SW480 (cell line): ENCODE measurements around the gene DUSP23.
A peak's percentile ranks its signal among the peaks of the same experiment; 100 is the strongest.

Experiments used
- DNase-seq: peaks from one replicate; pipeline ENCODE4 v3.0.0-alpha.2; 2016; ENCODE audit warnings: low spot score

DUSP23 gene

DNA sequence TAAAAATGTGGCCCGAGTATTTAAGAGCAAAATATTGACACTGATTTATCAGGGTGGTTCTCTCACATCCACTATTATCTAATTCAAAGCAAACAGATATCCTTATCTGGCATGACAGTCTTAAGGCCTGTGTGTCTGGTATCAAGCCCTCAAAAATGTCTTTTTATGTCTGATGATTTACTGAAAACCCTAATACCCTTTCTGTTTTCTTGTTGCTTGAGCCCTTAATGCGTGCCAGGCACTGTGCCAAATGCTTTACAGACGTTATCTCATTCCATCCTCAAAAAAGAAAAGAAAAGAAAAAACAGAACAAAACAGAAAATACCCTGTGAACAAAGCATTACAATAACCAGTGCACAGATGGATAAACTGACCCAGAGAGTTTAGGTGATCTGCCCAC lies 5.7 kb downstream of the DUSP23 start:
- DNase-seq: no peak

DNA sequence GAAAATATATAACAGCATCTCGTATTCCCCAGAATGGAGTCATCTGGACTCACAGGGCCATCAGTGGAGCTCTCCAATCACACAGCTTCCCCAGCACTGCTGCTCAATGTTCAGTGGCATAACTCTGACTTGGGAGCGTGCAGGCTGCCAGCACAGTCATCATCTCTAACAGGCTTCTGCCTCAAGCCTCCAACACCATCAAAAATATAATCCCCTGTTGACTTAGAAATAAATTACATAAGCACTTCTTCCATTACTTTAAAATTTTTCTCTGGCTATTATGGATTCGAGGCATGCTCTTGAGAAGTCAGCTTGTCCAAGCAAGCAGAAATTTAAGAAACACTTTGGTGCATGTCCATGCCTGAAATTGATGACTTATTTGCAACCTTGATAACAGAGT lies 6.2 kb downstream of the DUSP23 start:
- DNase-seq: no peak

DNA sequence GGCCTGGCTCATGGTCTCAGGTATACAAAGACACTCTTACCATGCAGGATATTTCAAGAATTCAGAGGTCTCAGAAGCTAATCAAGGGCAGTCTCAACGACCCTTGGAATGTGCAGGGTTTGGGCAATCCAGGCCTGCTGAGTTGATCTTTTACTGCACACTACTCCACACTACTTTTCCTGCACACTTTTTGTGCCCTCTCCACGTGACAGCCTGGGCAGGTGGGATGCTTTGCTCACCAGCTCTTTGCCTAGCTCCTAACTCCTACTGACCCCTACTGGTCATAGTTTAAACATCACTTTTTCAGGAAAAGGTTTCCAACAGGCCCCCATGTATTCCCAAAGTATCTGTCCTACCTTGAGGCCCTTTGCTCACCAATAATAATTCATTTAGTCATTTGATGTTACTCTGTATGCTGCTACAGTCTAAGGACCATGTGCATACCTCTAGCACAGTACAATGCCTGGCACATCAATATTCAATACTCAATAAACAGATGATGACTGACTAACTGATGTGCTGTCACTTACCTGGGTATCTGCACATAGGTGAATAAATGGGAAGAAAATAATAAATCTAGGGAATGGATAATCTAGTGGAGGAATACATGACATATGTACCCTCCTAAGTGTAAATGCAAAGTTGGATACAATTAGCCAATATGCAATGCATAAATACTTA lies 9.6 kb downstream of the DUSP23 start:
- peak; percentile 27 for DNase-seq

DNA sequence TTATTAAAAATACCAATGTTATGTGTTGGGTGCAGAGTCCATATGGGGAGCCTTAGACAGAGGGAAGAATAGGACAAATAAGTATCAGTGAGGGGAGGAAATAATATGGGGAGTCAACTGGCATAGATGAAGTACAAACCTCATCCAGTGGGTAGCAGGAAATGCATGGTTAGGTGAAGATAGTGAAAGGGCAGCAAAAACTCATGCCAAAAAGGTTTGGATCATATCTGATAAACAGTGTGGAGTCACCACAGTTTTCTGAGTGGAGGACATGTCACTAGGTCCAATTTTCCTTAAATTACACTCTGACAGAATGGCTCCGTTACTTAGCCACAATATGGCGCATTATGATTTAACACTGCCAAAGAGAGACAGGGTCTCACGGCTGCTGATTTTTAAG lies 10.3 kb downstream of the DUSP23 start:
- DNase-seq: no peak

DNA sequence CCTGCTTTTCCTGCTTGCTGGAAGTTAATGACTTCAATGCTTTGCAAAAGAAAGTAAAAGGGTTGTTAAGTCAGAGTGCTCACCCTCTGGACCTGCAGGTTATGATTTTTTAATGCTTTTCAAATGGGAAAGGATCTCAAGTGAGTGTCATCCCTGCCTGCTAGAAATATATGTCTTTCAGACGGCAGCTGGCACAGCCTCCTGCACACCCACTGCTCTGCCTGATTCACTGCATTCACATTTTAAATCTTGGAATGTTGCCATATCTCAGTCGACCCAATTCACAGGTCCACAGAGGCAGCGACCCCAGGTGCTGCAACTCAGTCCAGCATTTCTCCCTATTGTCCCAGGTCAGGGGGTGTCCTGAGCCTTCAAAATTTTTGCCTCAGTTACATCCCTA lies 10.7 kb downstream of the DUSP23 start:
- DNase-seq: no peak

DNA sequence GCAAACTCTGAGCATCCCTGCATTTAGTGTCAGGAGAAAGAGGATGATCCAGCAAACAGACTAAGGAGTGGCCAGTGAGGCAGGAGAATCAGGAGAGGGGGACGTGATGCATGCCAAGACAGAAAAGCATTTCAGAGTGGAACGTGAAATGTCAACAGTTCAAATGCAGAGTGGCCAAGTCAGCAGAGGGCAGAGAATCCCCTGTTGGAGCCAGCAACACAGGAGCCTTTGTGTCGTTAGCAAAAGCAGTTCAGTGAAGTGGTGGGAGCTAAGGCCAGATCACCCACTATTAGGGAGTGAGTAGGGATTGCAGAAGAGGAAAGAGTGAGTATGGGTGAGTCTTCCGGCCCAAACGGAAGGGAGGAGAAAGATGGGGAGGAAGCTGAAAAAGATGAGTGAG lies 14.8 kb downstream of the DUSP23 start:
- no peak for DNase-seq

DNA sequence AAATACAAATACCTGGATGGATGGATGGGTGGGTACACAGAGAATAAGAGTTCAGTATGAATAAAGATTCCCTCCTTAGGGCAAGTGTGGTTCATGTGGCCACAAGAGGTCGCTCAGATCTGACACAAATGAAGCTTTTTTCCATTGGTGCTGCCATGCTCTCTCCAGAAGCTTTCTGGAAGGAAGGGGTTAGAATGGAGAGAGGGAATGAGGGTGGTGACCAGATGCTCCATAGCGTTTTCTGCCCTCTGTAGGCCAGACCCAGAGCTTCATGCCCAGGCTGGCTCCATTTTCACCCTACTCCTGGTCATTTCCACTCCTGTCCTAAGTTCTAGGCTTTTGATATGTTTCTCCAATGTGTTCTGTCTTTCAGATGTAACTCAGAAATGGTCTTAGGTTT lies 18.1 kb downstream of the DUSP23 start:
- DNase-seq: peak; percentile 89

DNA sequence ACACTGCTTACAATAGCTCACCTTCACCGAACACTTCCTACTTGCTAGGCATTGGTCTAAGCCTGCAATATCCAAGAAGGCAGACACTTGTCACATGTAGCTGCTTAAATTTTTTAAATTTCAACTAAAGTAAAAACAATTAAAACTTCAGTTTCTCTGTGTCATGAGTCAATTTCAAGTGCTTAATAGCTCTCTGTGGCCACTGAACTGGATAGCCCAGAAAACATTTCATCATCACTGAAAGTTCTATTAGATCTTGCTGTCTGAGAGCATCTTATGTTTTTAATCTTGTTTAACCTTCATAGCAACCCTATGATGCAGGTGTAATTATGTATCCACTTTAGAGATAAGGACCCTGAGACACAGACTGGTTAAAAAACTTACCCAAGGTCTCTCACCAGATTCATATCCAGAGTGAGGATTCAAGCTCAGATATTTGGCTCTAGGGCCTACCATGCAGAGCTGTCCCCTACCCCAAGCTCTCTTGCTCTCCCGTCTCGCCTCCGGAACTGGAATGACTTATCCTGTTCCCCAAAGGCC lies 18.8 kb downstream of the DUSP23 start:
- no peak for DNase-seq

DNA sequence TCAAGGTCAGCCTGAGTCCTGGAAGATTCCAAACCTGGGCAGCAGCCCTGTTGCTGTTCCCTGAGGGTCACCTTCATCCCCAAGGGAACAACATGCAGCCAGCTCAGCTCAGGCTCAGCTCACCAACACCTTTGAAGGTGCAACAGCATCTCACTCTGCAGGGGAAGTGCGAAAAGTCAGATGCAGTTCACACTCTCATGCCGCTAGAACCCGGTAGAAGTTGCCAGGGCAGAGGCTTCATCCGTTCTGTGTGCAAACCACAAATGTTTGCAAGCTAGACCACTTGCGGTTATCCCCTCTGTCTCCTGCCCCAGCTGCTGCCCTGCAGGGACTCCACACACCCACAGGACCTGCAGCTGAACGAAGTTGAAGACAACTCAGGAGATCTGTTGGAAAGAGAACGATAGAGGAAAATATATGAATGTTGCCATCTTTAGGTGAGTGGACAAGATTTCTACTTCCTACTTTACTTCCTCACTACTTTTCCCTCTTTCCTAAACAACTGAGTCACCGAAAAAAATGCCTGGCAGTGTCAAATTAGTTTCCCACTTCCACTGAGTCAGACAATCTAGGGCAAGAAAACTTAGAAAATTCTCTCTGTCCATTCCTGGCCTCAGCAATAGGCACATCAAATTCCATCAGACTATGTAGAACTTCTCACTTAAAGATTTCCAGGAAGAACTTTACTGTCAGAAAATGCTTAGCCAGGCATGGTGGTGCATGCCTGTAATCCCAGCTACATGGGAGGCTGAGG lies 19.6 kb downstream of the DUSP23 start:
- DNase-seq: no peak

DNA sequence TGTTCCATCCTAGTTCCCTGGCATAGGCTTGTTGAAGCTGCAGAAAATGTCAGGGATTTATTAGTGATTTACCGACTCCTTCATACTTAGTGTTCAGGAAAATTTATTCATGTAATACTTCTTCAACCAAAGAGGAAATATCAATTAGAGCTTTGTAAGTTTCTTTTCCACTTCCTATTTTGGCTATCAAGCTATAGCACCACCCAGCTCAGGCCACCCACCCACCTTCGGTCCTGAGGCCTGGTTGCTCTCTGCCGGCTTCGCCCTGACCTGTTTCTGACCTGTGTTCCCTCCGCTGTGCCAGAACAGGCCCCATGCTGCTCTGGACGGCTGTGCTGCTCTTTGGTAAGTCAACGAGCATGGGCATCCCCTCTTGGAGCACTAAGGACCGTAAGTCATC lies 21.3 kb downstream of the DUSP23 start, which contains the start of gene FCRL6:
FCRL6 (plus strand) TSS at position 250 of the 400 bp plus-strand sequence; CDS start at position 315, 65 bp downstream.
- no peak for DNase-seq

DNA sequence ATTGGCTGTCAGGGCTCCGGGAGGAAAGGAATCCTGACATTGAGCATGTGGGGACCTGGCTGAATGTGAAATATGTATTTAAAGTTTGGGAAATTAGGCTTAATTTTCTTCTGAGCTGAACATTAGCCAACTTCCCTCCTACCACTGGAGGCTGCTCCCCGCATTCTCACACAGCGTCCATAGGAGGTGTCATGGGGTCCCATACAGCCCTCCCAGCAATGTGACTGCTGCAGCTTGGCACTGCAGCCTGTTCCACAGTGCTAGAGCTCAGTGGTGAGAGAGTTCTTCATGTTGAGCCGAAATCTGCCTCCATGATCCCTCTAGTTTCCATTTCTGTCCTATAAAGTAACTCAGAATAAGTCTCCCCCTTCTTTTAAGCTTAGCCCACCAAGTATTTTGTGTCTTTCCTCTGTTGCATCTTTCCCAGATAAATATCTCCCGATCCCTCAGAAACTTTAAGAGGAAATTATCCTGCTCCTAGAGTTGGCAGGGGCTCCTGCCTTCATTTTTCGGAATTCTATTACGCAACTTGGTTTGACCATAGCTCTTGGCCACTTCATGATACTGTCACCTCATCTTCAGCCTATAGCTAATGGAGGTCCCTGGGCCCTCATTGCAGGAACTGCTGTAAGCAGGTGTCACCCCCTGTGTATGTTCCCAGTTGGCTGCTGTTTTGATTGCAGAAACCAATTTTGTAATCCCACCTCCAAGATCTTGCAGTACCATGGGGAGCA lies 23.4 kb downstream of the DUSP23 start:
- DNase-seq: no peak

DNA sequence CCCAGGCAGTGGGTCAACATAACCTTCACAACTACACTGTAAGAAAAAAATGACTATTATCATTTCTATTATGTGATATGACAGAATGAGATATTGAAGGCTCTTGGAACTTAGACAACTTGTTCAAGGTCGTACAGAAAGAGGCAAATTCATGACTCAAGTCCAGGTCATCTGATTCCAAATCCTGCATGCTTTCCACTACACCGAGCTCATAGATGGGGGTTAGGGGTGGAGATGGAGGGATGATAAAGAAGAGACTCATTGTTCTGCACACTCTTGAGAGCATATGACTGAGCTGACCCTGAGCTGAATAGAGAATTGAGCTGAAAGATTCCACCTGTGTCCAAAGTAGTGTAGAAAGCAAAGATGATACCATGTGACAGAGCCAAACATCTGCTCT lies 24.2 kb downstream of the DUSP23 start:
- DNase-seq: no peak

DNA sequence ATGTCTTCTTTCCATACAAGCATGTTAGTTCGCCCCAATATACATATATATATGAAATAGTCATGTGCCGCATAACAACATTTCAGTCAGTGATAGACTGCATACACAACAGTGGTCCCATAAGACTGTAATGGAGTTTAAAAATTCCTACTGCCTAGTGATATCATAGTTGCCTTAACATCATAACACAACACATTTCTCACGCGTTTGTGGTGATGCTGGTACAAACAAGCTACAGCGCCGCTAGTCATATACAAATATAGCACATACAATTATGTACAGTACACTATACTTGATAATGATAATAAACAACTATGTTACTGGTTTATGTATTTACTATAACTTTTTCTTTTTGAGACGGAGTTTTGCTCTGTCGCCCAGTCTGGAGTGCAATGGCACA lies 35.2 kb downstream of the DUSP23 start:
- DNase-seq: no peak

DNA sequence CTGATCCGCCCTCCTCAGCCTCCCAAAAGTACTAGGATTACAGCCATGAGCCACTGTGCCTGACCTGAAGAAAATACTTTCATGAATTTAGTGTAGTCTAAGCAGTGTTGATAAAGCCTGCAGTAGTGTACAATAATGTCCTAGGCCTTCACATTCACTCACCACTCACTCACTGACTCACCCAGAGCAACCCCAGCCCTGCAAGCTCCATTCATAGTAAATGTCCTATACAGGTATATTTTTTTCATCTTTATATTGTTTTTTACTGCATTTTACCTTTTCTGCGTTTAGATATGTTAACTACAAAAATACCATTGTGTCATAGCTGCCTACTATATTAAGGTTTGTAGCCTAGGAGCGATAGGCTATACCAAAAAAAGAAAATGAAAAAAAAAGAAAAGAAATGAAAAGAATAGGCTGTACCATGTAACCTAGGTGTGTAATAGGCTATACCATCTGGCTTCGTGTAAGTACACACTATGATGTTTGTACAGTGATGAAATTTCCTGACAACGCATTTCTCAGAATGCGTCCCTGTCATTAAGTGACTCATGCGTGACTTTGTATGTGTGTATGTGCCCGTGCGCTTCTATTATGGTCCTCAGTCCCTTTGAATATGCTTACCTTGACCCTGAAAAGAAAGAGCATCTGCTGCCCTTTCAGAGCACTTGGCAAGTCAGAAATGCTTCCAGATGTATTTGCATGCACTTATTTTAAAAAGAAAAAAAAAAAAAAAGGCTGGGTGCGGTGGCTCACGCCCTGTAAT lies 36.7 kb downstream of the DUSP23 start:
- DNase-seq: peak; percentile 80

DNA sequence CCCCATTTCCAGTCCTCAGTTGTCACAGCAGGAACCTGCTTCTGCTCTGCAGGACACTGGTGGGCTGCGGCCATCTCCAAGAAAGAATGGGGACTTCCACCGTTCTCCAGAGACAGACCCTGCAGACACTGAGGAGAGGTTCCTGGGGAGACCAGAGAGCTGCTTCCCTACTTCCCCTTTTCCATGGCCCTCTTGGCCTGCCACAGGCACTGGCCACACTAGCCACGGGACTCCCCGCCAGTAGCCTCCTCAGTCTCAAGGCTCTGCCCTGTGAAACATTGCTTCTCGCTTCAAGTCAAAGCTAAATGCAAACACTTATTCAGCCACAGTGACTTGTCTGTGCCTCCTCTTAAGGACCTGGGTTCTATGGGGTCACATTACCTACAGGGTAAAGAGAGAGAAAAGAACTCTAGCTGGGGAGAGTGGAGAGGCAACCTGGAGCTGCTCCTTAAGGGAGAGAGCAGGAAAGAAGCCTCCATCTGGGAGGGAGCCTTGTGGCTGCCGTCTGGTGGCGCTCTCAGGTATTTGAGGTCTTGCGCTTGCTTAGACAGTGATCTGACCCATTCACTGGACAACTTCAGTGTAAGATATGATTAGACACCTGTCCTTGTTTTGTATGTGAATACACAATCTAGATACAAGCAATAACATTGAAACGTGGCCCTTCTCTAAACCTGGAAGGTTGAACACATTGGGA lies 40.6 kb downstream of the DUSP23 start:
- DNase-seq: peak; percentile 41

DNA sequence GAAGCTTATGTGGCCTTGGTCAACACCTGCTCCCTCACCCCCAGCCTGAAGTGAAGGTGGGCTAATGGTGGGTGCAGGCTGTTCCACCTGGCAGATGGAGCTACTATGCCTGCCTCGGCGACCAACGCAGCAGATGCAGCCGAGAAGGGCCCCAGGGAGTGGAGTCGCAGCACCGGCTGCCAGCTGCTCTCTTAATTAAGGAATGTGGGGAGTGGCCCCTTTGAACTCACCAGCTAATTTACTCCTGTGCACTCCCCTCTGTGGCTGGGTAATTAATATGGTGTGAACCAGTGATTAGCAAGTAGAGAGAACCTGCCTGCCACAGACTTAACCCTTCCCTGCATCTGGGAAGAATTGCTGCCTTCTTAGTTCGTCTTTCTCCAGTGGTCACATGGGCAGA lies 42.6 kb downstream of the DUSP23 start:
- DNase-seq: peak; percentile 82

DNA sequence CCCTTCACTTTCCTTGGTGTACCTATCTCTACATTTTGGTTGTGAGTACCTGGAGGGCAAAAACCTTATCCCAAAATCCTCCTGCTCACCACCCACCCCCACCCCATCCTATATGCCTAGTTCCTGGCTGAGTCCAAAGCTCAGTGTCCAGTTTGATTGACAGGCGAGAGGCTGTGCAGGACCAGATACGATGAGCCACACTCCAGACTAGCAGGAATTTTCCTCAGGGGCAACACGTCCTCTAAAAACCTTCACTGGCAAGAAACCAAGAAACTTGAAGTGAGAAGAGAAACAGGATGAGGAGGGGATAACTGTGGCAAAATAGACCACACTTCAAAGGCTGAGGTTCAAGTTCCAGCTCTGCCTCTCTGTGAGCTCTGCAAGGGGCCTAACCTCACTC lies 44.8 kb downstream of the DUSP23 start:
- DNase-seq: no peak

DNA sequence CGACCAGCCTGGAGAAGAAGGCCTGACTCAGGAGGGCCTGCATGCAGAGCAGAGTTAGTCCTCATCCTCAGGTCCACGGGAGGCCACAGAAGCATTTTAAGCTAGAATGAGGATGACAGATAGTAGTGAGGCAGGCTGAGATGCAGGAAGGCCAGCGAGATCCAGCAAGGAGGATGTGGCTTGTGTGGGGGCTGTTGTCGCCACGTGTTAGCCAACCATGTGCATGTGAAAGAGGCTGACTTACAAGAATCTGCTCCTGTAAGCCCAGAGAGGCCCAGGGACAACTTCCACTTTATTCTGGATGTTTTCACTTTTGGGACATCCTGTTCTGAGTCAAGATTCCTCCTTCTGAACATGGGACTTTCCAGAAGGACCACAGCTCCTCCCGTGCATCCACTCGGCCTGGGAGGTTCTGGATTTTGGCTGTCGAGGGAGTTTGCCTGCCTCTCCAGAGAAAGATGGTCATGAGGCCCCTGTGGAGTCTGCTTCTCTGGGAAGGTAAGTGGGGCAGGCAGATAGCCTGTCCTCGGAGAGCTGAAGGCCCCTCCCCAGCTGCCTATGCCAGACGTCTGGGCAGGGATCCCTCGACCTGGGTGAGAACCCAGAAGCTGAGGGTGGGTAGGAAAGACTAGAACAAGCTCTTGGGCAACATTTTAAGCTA lies 45.8 kb downstream of the DUSP23 start, which contains the start of gene SLAMF8:
SLAMF8 (plus strand) TSS at position 433 of the 661 bp plus-strand sequence; CDS start at position 459, 26 bp downstream.
- DNase-seq: no peak

DNA sequence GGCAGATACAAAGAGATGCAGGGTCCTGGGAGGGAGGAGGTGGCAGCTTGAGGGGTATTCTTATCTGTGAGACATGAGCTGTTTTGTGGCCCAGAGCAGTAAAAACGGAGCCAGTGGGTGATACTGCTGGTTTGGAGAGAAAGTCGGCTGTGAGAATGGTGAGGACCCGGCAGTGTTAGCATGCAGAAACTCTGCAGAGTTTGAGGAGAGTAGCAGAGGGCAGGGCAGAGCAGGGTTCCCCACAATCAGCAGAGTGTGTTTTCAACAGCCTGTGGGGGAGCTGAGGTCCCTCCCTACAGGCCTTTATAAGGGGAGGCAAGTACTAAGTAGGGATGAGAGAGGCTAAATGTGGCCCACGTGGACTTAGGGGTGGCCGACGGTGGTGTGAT lies 46.3 kb downstream of the DUSP23 start:
- DNase-seq: no peak

DNA sequence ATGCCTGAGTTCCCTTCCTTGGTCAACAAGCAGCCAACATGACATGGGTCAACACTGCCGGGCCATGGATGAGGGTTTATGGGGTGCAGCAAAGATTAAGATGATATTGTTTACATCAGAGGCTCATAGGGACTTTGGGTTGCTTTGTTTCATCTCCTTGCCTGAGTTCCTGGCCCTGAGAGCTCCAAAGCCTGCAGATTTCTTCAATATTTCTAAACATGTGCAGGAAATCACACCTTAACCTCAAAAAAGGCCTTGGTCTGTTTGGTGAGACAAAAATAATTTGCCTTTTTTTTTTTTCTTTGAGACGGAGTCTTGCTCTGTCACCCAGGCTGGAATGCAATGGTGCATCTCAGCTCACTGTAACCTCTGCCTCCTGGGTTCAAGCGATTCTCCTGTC lies 46.8 kb downstream of the DUSP23 start:
- DNase-seq: no peak

DNA sequence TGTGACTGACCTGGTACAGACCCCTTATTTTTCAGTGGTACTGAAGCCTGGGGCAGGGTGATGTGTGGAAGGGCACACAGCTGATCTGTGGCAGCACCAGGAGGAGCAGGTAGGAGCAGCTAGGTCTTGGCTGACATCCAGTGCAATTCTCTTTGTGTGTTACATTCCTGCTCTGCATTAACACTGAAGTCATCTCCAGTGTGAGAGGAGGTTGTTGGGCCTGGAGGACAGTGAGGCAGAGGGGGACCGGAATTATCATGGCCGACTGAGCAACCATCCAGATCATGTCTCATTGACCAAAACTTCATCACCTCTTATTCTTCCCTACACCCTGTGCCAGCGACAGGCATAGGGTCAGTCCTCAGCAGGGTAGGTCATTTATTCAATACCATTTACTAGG lies 47.4 kb downstream of the DUSP23 start:
- no peak for DNase-seq
